RWPE2 (cell line): ENCODE results near the gene RAB7A.
"Not testable (repeated sequence)": the region's sequence is repeated elsewhere in the genome, so short reads cannot be mapped to it uniquely, and the experiment has no call there.

Experiments
- ATAC-seq: fragments of 200-7000 bp; cut with Tn5 transposase; 3 replicates; pipeline ENCODE4 v1.9.1; 2021; ENCODE audit warnings: low read depth
- DNase-seq: peaks from one replicate; pipeline ENCODE4 v3.0.0-alpha.2; 2020; ENCODE audit warnings: low spot score
- H3K27ac ChIP-seq: fragments of 450-650 bp; 2 replicates; pipeline ENCODE4 v1.5.1; 2017; ENCODE audit warnings: mild to moderate bottlenecking; ENCODE audit not compliant: poor library complexity, severe bottlenecking
- H3K27me3 ChIP-seq: fragments of 250-450 bp; sonication (Bioruptor Pico); 2 replicates; pipeline ENCODE4 v1.5.1; 2021; ENCODE audit warnings: mild to moderate bottlenecking, moderate library complexity; ENCODE audit not compliant: insufficient read depth, poor library complexity, severe bottlenecking
- H3K36me3 ChIP-seq: fragments of 250-450 bp; sonication (Bioruptor Pico); 2 replicates; pipeline ENCODE4 v1.5.1; 2020; ENCODE audit warnings: low read depth, mild to moderate bottlenecking, moderate library complexity
- H3K4me1 ChIP-seq: fragments of 250-450 bp; sonication (Bioruptor Pico); 2 replicates; pipeline ENCODE4 v1.5.1; 2021; ENCODE audit warnings: mild to moderate bottlenecking, moderate library complexity; ENCODE audit not compliant: insufficient read depth, poor library complexity, severe bottlenecking
- H3K4me3 ChIP-seq: fragments of 250-450 bp; sonication (Bioruptor Pico); 2 replicates; pipeline ENCODE4 v1.5.1; 2021; ENCODE audit warnings: mild to moderate bottlenecking, moderate library complexity; ENCODE audit not compliant: severe bottlenecking
- H3K9me3 ChIP-seq: fragments of 250-450 bp; sonication (Bioruptor Pico); 2 replicates; pipeline ENCODE4 v1.5.1; 2021; ENCODE audit warnings: mild to moderate bottlenecking, moderate library complexity; ENCODE audit not compliant: severe bottlenecking
- TF ChIP-seq, protein P1 (sequence below): fragments of 450-650 bp; IDR thresholded peaks from one replicate; pipeline ENCODE4 v1.5.1; 2017; ENCODE audit warnings: mild to moderate bottlenecking, moderate library complexity; ENCODE audit not compliant: poor library complexity, severe bottlenecking

RAB7A gene

GRCh38 chr3:128723477-128723876 lies 2.5 kb upstream of the RAB7A start:
- H3K27ac ChIP-seq = no peak overlapping the region
- H3K27me3 ChIP-seq = no peaks in the 10 kb centered on the region
- peaks cover 13% of the 10 kb centered on the region for H3K36me3 ChIP-seq
- H3K4me3 ChIP-seq = no peak overlapping the region
- DNase-seq = no peak
- no peak for ATAC-seq
- no peaks in the 10 kb centered on the region for H3K9me3 ChIP-seq
- TF ChIP-seq, protein P1, sequence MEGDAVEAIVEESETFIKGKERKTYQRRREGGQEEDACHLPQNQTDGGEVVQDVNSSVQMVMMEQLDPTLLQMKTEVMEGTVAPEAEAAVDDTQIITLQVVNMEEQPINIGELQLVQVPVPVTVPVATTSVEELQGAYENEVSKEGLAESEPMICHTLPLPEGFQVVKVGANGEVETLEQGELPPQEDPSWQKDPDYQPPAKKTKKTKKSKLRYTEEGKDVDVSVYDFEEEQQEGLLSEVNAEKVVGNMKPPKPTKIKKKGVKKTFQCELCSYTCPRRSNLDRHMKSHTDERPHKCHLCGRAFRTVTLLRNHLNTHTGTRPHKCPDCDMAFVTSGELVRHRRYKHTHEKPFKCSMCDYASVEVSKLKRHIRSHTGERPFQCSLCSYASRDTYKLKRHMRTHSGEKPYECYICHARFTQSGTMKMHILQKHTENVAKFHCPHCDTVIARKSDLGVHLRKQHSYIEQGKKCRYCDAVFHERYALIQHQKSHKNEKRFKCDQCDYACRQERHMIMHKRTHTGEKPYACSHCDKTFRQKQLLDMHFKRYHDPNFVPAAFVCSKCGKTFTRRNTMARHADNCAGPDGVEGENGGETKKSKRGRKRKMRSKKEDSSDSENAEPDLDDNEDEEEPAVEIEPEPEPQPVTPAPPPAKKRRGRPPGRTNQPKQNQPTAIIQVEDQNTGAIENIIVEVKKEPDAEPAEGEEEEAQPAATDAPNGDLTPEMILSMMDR = no peak
- peaks cover 12% of the 10 kb centered on the region for H3K4me1 ChIP-seq

DNA sequence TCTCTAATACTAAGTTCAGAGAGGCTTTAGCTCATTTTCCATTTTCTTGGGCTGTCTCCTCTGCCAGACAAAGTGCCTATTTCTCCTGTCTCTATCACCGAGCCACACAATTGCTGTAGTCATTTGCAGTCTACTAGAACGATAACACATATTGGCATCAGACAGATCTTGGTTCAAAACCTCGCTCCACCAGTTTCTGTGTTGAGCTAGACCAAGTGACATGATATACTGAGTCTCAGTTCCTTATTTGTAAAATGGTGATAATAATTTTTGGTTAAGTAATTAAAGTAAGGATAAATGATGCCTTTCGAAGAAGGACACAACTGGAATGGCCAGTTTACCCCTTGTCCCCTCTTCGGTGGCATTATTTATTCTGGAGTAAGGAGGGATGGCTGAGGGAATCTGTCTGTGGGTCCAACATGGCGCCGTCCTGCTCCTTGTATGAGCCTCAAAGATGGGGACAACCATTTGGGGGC lies 398 bp upstream of the RAB7A start:
- TF ChIP-seq, protein P1 = no peak
- no peak for ATAC-seq
- Histone ChIP-seq H3K27ac (peak overlapping the region; percentile 84), H3K4me3 (peak overlapping the region; percentile 88), H3K4me1 (peaks cover 17% of the 10 kb centered on the region), H3K27me3 (no peaks in the 10 kb centered on the region), H3K36me3 (peaks cover 27% of the 10 kb centered on the region), H3K9me3 (no peaks in the 10 kb centered on the region)
- DNase-seq = no peak

DNA sequence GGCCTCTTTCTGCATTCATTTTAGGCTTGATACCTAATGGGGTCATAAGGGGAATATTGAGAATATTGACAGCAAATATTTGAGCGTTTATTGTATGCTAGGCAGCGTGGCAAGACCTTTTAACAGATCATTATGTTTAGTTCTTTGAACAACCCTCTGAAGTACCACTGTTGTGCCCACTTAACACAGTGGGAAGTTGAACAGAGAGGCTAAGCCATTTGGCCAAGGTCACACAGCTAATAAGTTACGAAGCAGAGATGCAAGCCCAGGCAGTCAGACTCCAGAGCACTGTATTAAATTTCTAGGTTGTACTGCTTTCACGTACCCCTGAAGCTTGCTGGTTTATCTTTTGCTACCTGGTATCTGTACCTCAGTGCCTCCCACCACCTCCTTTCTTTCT lies 1.1 kb downstream of the RAB7A start:
- peak overlapping the region; percentile 84 for H3K27ac ChIP-seq
- peaks cover 17% of the 10 kb centered on the region for H3K4me1 ChIP-seq
- H3K4me3 ChIP-seq = peak overlapping the region; percentile 88
- ATAC-seq (no peak), DNase-seq (no peak)
- no peaks in the 10 kb centered on the region for H3K27me3 ChIP-seq
- TF ChIP-seq, protein P1 = no peak
- peaks cover 28% of the 10 kb centered on the region for H3K36me3 ChIP-seq
- H3K9me3 ChIP-seq = no peaks in the 10 kb centered on the region

- Histone ChIP-seq H3K4me1 (peaks cover 17% of the 10 kb centered on the region), H3K27ac (peak overlapping the region; percentile 84), H3K36me3 (peaks cover 30% of the 10 kb centered on the region), H3K4me3 (peak overlapping the region; percentile 88), H3K9me3 (no peaks in the 10 kb centered on the region), H3K27me3 (no peaks in the 10 kb centered on the region)
- DNase-seq (no peak), ATAC-seq (no peak)
- TF ChIP-seq, protein P1 = no peak
Measured at GRCh38 chr3:128727485-128727884, 1.5 kb downstream of the RAB7A start.

DNA sequence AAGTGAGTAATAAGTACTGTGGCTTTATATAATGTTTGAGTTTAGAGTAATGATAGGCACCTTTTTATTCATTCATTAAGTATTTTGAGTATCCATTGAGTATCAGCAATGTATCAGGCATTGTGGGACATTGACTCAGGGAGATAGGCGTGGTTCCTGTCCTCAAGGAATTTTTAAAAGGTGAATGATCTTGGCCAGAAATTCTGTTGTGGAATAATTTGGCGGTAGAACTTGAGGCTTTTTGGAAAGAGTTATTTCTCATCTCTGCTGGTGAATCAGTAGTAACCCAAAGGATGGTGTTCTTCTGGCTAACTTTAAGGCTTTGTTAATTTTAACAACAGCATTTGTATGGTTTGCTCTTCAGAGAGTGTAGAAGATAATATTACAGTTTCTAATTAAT lies 2.0 kb downstream of the RAB7A start:
- Histone ChIP-seq H3K27me3 (no peaks in the 10 kb centered on the region), H3K36me3 (peaks cover 32% of the 10 kb centered on the region), H3K4me1 (peaks cover 17% of the 10 kb centered on the region), H3K9me3 (no peaks in the 10 kb centered on the region), H3K27ac (peak overlapping the region; percentile 84), H3K4me3 (peak overlapping the region; percentile 88)
- DNase-seq (no peak), ATAC-seq (no peak)
- TF ChIP-seq, protein P1 = no peak

- H3K4me1 ChIP-seq = peaks cover 17% of the 10 kb centered on the region
- H3K27ac ChIP-seq = peak overlapping the region; percentile 84
- DNase-seq = not testable (repeated sequence)
Measured at GRCh38 chr3:128728521-128728920, 2.5 kb downstream of the RAB7A start.

More at GRCh38 chr3:128728521-128728920, 2.5 kb downstream of the RAB7A start:
- H3K36me3 ChIP-seq = peaks cover 34% of the 10 kb centered on the region
- H3K27me3 ChIP-seq, H3K4me3 ChIP-seq, ATAC-seq, H3K9me3 ChIP-seq: not testable (repeated sequence)
